NCI-H226 (cell line): ENCODE measurements around the gene MEFV.
"Not testable (repeated sequence)": the region's sequence is repeated elsewhere in the genome, so short reads cannot be mapped to it uniquely, and the experiment has no call there.

Experiments
- DNase-seq: peaks from one replicate; pipeline ENCODE4 v3.0.0-alpha.2; 2015

MEFV gene

DNA sequence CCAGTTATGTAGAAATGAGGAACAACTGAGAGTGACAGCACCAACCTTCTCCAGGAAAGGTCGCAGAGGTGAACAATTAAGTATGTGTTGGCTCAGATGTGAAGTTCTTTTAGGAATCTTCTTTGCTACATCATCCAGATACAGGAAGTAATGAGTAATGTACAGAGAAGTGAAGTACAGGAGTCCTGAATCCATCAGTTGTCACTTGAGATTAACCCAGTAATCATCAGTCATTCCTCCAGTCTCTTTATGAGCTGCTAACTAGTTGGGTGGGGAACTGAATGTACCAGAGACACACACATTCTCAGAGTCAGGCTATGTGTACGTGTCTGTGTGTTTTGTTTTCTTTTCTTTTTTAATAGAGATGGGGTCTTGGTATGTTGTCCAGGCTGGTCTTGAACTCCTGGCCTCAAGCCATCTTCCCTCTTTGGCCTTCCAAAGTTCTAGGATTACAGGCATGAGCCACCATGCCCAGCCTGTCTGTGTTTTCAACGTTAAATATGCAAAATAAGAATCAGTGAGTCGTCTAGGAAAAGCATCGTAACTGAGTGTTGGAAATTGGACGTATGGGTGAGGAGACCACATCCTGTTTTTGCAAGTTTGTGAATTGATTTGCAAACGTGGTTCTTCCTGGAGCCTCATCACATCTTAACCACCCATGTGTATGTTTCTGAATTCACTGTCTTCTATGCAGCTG lies 41.4 kb downstream of the MEFV start:
- no peak for DNase-seq

DNA sequence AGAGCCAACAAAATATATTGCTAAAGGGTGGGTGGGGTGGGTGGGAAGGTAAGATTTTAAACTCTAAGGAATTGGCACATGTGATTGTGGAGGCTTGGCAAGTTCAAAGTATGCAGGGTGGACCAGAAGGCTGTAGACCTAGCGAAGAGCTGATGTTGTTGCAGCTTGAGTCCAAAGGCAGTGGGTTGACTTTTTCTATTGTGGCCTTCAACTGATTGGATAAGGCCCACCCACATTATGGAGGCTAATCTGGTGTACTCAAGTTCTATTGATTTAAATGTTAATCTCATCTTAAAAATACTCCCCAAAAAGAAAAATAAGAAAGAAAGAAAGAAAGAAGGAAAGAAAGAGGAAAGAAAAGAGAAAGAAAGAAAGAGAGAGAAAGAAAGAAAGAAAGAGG lies 43.9 kb downstream of the MEFV start:
- no peak for DNase-seq

DNA sequence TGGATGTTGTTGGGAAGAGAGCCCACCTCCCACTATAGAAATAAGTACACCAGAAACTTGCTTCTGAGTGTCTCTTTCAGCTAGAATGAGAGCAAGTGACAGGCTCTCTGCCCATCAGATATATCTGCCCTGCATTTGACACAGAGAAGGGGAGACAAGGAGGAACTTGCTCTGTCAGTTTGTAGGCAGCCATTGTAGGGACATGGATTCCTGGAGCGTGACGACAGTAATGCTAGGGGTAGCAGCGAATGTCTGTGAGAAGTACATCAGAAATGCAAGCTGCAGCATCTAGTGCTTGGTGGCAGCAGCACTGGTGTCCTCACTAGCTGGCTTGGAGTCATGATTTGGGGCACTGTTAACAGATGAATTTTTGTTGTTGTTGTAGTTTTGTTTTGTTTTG lies 44.4 kb downstream of the MEFV start:
- no peak for DNase-seq

DNA sequence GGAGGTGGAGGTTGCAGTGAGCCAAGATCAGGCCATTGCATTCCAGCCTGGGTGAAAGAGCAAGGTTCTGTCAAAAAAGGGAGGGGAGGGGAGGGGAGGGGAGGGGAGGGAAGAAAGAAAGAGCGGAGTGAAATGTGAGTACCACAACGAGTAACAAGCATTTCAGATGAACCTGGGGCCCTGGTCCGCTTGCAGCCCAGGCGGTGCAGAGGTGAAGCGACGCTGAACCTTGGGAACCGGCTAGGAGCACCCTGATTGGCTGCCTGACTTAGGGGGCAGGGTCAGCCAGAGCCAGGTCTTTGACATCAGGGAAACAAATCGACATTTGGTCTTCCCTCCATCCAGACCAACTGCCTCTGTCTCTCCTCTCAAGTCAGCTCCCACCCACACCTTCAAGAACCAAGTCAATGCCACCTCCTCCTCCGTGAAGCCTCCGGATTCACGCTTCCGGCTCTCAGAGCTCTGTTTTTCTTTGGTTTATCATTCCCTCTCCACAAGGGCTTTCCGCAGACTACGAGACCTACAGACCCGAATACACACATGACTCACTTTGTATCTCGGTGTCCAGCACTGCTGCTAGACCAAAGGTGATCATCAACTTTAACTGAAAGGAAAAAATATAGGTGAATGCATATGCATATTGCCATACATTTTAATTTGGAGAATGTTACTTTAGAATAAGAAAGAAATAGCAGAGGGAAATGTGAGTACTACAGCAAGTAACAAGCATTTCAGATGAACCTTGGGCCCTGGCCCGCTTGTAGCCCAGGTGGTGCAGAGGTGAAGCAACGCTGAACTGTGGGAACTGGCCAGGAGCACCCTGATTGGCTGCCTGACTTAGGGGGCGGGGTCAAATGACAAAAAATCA lies 49.1 kb downstream of the MEFV start:
- no peak for DNase-seq

DNA sequence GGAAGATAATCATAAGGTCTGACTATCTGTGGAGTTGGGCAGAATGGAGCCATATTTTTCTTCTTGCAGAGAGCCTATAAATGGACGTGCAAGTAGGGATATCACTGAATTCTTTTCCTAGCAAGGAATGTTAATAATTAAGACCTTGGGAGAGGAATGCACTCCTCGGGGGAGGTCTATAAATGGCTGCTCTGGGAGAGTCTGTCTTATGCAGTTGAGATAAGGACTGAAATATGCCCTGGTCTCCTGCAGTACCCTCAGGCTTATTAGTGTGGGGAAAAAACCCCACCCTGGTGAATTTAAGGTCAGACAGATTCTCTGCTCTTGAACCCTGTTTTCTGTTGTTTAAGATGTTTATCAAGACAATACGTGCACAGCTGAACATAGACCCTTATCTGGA lies 50.5 kb downstream of the MEFV start:
- DNase-seq: not testable (repeated sequence)

GRCh38 chr16:3202903-3203539 lies 53.4 kb downstream of the MEFV start:
- DNase-seq: no peak

DNA sequence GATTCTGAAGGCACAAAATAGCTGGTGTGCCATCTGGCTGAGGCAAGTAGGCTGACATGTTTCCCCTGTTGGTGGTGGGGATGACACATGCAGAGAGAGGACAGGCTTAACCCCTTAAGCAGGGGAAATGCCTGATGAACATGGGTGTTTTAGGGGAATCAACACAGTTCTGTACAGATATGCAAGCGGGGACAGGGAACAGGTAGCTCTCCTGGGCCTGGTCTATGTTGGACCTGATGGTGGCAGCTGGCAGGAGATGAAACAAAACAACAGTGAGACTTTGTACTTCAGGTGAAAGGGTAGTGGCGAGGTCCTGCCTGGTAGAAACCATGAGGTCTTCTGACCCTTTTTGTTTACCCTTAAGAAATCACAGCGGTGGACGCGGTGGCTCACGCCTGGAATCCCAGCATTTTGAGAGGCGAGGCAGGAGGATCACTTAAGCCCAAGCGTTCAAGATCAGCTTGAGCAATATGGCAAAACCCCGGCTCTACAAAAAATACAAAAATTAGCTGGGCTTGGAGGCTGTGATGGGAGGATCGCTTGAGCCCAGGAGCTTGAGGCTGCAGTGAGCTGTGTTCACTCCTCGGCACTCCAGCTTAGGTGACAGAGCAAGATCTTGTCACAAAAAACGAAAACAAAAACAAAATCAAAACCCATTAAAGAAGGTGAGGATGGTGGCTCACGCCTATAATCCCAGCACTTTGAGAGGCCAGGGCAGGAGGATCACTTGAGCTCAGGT lies 57.9 kb downstream of the MEFV start:
- DNase-seq: no peak

DNA sequence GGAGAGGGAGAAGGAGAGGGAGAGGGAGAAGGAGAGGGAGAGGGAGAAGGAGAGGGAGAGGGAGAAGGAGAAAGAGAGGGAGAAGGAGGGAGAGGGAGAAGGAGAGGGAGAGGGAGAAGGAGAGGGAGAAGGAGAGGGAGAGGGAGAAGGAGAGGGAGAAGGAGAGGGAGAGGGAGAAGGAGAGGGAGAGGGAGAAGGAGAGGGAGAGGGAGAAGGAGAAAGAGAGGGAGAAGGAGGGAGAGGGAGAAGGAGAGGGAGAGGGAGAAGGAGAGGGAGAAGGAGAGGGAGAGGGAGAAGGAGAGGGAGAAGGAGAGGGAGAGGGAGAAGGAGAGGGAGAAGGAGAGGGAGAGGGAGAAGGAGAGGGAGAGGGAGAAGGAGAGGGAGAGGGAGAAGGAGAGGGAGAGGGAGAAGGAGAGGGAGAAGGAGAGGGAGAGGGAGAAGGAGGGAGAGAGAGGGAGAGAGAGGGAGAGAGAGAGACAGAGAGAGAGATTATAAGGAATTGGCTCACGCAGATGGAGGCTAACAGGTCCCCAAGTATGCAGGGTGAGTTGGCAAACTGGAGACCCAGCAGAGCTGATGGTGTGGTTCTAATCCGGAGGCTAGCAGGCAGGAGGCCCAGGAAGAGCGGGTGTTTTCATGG lies 58.6 kb downstream of the MEFV start:
- DNase-seq: not testable (repeated sequence)

DNA sequence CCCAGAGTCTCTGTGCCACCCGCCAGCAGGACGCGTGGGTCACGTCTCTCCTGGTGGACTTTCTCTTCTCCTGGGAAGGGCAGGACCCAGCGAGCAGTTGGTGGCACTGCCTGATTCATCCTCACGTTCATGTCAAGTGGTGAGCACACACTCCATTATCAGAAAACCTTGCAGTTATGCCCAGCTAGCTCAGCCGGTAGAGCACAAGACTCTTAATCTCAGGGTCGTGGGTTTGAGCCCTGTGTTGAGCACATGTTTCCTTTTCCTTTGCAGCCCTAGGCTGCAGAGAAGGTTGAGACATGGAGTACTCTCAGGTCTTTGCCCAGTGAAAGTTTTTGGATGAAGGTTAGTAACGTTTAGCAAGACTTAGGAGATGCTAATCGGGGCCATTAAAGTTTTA lies 60.5 kb downstream of the MEFV start:
- no peak for DNase-seq

DNA sequence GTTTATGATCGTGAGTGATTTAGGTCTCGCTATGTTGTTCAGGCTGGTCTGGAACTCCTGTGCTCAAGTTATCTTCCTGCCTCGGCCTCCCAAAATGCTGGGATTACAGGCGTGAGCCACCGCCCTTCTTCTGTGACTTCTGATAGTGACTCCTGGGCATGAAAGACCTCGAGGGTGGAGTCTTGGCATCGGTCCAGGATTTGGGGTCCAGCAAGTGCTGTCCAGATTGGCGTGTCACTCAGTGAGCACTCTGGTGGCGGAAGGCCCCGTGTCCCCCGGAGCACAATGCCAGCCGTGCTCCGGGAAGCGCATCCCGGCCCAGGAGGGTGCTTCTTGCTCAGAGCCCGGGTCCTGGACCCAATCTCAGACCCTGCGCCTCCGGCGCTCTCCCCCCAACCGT lies 61.6 kb downstream of the MEFV start:
- no peak for DNase-seq

GRCh38 chr16:3193221-3194212 lies 62.9 kb downstream of the MEFV start:
- no peak for DNase-seq

GRCh38 chr16:3192476-3193019 lies 63.9 kb downstream of the MEFV start:
- no peak for DNase-seq
